DOHH2 (cell line): ENCODE data around the gene ARHGAP33.

ENCODE experiments used
- CTCF ChIP-seq: fragments of 200-600 bp; sonication (generic); IDR thresholded peaks from one replicate; pipeline ENCODE4 v1.5.1; 2014; ENCODE audit warnings: antibody characterized with exemption, mild to moderate bottlenecking, low read depth, low read length; ENCODE audit not compliant: poor library complexity, severe bottlenecking
- EZH2phosphoT487 ChIP-seq: fragments of 200-600 bp; sonication (generic); IDR thresholded peaks from 2 replicates; pipeline ENCODE4 v1.6.1; 2017; ENCODE audit warnings: borderline replicate concordance, mild to moderate bottlenecking, antibody characterized with exemption, low read length, moderate library complexity, mixed read lengths

- TF ChIP-seq CTCF = no peak
- no peak for TF ChIP-seq EZH2phosphoT487
Measured at GRCh38 chr19:35777086-35777841, 1.9 kb downstream of the ARHGAP33 start.
